Measurements from ENCODE around the gene MZT2A.
A peak's percentile ranks its signal among the peaks of the same experiment; 100 is the strongest.
"Not testable (repeated sequence)": the region's sequence is repeated elsewhere in the genome, so short reads cannot be mapped to it uniquely, and the experiment has no call there.

Gene MZT2A

GRCh38 chr2:131520526-131520925, 28.3 kb upstream of the MZT2A start:
- no peak for DNase-seq (ENCODE audit: low read depth)

GRCh38 chr2:131519871-131520470, 27.8 kb upstream of the MZT2A start:
- DNase-seq (ENCODE audit: low read depth), result not testable (repeated sequence)

DNA sequence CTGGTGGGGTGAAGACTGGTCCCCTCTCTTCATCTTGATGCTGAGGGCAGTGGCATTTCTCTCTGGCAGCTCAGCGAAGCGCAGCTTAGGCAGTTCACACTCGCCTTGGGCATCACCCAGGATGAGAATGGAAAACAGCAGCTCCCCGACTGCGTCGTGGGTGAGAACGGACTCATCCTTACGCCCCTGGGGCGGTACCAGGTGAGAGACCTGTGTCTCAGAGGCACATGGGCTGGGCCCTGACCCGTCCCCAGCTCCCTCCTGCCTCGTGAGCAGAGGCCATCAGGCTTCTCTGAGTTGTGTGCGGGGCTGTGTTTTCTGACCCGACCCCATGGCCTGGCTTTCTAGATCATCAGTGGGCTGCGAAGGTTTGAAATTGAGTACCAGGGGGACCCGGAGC, 27.3 kb upstream of the MZT2A start:
- no peak for DNase-seq (ENCODE audit: low read depth)

- DNase-seq (ENCODE audit: low read depth), result not testable (repeated sequence)
Measured at GRCh38 chr2:131518531-131518930, 26.3 kb upstream of the MZT2A start.

GRCh38 chr2:131517856-131518255, 25.7 kb upstream of the MZT2A start:
- not testable (repeated sequence) for DNase-seq (ENCODE audit: low read depth)

DNA sequence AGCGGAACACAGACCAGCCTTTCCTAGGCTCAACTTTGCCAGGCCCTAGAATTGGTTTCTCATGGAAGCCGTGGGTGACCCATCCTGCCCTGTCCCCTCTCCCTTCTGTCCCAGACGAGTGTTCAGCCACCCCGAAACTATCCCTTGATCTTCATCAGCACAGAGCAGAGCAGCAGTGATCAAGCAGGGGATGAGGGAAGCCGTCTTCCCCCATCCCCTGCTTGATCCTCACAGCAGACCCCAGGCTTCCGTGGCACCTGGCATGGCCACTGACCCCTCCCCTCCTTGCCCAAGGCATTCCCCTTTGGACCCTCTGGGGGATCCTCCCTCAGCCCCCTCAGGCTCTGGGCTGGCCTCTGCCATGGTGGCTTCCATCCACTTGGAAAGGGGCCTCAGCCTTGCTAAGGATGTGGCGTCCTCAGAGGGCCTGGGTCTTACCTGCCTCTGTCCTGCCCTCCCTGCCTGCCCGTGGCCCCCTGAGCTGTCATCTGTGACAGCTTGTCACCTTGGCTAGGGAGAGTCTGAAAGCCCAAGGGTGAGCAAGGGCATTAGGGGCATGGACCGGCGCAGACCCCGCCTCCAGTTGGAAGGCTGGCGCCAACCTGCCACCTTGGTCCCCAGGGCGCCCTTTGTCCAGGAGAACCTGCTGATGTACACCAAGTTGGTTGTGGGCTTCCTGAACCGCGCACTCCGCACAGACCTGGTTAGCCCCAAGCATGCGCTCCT, 25.1 kb upstream of the MZT2A start:
- no peak for DNase-seq (ENCODE audit: low read depth)

GRCh38 chr2:131516621-131517020, 24.4 kb upstream of the MZT2A start:
- not testable (repeated sequence) for DNase-seq (ENCODE audit: low read depth)

GRCh38 chr2:131516011-131516410, 23.8 kb upstream of the MZT2A start:
- no peak for DNase-seq (ENCODE audit: low read depth)

DNA sequence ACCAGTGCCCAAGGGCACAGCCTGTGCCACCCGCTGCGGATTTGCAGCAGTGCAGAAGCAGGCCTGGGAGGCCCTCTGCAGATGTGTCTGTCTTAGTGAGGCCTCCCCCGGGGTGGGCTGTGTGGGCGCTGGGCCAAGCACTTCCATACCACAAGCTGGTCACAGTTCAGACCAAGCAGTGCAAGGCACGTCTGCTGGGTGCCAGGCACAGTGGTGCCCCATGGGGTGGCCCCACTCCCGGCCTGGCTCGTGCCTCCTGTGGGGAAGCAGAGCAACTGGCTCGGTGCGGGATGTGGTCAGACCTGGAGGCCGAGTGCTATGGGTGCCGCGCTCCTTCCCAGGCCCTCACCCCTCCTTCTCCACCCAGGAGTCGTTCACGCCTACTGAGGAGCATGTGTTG, 23.0 kb upstream of the MZT2A start:
- not testable (repeated sequence) for DNase-seq (ENCODE audit: low read depth)

DNA sequence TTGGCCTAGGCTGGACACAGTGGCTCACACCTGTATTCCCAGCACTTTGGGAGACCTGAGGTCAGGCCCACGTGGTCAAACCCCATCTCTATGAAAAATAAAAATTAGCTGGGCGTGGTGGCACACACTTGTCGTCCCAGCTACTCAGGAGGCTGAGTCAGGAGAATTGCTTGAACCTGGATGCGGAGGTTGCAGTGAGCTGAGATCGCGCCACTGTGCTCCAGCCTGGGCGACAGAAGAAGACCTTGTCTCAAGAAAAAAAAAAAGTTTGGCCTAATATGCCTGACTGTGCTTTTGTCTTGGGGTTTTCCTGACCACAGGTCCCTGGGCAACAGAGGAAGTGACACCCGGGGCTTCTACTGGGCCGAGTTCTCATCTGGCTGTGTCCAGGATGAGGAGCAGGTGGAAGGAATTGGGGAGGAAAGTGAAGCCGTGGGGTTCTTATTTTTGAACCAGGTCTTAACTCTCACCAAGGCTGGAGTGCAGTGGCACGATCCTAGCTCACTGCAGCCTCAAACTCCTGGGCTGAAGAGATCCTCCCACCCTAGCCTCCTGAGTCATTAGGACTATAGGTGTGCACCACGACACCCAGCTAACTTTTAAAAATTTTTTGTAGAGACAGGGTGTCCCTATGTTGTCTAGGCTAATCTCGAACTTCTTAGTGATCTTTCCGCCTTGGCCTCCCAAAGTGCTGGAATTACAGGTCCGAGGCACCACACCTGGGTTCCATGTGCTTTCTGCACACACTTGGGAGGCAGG, 22.4 kb upstream of the MZT2A start:
- DNase-seq (ENCODE audit: low read depth), result not testable (repeated sequence)

- DNase-seq (ENCODE audit: low read depth), result not testable (repeated sequence)
Measured at GRCh38 chr2:131511969-131512870, 20.0 kb upstream of the MZT2A start.

DNA sequence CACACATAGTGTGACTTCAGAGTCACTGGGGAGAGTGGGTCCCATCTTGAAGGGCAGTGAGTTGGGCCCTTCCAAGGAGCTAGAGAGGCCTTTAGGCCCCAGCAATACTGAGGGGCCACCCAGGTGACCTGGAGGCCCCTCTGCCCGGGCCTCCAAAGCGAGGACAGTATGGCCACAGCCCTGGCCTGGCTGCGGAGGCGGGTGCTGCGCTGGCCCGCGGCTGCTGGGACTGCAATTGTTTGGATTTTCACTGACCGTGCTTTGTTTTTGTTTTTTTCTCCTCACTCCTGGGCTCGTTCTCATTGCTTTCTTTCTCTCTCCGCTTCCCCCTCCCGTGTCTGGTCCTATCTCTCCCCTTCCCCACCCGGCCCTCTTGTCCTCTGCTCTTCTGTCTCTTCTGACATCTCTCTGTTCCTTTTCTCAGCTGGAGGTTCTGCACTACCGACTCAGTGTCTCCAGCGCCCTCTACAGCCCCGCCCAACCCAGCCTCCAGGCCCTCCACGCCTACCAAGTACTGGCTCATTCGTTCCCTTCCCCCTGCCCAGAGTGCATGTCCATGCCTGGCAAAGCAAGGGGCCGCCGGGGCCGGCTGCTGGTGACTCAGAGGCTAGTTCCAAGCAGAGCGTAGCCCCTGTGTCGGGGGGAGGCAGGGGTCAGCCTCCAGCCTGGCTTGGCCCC, 19.2 kb upstream of the MZT2A start:
- DNase-seq (ENCODE audit: low read depth), result peak; percentile 27

DNA sequence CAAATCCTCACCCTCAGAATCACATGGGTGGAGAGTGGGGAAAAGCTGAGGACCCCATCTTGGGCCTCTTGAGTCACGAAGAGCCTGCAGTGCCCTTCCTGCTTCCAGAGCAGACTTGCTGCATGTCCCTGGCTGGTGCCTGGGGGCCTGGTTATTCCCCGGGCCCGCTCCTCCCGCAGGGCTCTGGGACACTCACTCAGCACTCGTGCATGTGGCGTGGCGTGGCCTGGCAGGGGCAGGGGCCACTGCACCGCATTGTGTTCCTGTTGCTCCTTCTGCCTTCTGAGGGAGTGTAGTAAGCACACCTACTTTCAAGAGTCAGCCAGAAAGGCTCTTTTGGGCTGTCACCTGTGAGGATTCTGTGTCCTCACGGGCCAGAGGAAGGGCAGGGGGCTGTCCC, 17.4 kb upstream of the MZT2A start:
- no peak for DNase-seq (ENCODE audit: low read depth)

- not testable (repeated sequence) for DNase-seq (ENCODE audit: low read depth)
Measured at GRCh38 chr2:131504082-131504750, 12.0 kb upstream of the MZT2A start.

- DNase-seq (ENCODE audit: low read depth), result not testable (repeated sequence)
Measured at GRCh38 chr2:131503587-131503986, 11.4 kb upstream of the MZT2A start.

GRCh38 chr2:131498321-131498973, 6.2 kb upstream of the MZT2A start:
- DNase-seq (ENCODE audit: low read depth), result not testable (repeated sequence)

DNA sequence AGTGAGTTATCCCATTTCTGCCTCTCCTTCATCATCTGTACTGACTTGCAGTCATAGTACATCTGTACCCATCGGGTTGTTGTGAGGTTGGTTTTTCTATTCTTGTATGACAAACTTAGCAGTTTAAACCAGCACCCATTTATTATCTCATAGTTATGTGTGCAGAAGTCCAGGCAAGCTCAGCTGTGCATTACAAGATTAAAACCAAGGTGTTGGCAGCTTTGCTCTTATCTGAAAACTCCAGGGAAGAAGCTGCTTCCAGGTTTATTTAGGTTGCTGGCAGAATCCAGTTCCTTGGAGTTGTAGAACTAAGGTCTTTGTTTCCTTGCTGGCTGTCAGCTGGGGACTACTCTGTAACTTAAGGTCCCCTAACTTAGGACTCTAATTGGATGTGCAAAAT, 3.3 kb upstream of the MZT2A start:
- not testable (repeated sequence) for DNase-seq (ENCODE audit: low read depth)

- DNase-seq (ENCODE audit: low read depth), result no peak
Measured at GRCh38 chr2:131493199-131493968, 1.2 kb upstream of the MZT2A start.

DNA sequence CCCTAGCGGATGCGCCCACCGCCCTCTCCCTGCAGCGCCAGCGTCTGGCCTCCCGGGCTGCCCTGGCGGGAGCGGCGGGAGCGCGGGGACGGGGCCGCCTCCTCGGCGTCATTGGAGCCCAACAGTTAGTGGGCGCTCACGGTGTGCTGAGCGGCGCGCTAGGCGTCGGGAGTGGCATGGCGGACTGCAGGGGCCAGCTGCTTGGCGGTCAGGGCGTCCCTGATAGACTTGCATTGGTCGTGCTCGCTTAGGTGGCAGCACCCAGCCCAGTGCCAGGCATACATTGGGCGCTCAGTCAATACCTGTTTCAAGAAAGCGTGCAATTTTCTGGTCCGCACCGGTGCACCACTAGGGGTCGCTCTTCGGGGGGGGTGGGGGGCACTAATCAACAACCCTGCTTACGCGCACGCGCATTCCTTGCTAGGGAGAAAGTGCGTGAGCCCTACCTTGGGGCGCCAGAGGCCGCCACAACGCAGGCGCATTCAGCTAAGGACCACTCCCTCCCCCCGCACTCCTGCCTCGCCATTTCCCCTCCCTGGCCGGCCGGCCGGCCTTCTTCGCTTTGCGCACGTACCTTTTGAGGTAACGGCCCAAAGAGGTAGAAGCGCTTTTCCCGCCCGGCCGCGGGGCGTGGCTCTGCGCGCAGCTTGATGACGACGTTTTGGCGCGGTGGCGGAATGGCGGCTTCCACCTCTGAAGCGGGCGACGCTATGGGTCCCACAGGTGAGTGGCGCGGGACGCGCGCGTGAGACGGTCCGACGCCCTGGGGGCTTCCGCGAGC, 411 bp upstream of the MZT2A start:
- peak; percentile 52 for DNase-seq (ENCODE audit: low read depth)

Measured in non-pigmented ciliary epithelial cell (primary cell).